ENCODE measurements around the gene RASGEF1C.

DNA sequence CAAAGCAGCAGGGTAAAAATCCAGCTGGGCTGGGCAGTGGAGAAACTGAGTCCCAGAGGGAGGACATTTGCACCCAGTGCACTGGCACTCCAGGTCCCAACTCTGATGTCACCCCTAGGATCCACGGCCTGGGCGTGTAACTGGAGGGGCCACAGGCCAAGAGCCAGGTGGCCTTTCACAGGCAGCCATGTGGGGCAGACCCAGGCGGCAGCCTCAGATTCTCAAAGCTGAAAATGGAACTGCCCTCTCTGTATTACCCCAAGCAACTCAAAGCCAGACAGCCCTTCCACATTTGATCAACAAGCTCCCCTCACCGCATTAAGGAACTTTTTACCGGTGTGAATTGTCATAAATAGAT, 46.7 kb downstream of the RASGEF1C start:
- TF ChIP-seq, protein P1, sequence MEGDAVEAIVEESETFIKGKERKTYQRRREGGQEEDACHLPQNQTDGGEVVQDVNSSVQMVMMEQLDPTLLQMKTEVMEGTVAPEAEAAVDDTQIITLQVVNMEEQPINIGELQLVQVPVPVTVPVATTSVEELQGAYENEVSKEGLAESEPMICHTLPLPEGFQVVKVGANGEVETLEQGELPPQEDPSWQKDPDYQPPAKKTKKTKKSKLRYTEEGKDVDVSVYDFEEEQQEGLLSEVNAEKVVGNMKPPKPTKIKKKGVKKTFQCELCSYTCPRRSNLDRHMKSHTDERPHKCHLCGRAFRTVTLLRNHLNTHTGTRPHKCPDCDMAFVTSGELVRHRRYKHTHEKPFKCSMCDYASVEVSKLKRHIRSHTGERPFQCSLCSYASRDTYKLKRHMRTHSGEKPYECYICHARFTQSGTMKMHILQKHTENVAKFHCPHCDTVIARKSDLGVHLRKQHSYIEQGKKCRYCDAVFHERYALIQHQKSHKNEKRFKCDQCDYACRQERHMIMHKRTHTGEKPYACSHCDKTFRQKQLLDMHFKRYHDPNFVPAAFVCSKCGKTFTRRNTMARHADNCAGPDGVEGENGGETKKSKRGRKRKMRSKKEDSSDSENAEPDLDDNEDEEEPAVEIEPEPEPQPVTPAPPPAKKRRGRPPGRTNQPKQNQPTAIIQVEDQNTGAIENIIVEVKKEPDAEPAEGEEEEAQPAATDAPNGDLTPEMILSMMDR (IDR thresholded peaks at IDR 0.05), result no peak
- TF ChIP-seq POLR2A (IDR thresholded peaks at IDR 0.05), result no peak

Data from lower leg skin (tissue), 3 donors.